Liver (tissue), 9 donors: ENCODE measurements around the gene PRKAR1B. TPM values are rescaled to one million over a fixed set of nuclear protein-coding genes. Genes with fewer than 3 reads are reported as not detected.

Experiments
- DNase-seq: peaks from one replicate; pipeline ENCODE4 v3.0.0-alpha.2; 2017; ENCODE audit warnings: low spot score
- H3K27ac ChIP-seq, 2 donors: one replicate each; pipeline ENCODE4 v1.7.0; 2013; ENCODE audit warnings: inconsistent platforms in 2 of 2, low read length in 2 of 2, control low read depth in 1 of 2, low read depth in 1 of 2, mild to moderate bottlenecking in 1 of 2
- H3K27me3 ChIP-seq, 4 donors: one replicate each; pipeline versions ENCODE4 v1.6.1 to v1.7.0; 2013; ENCODE audit warnings: low read length in 3 of 4, inconsistent platforms in 1 of 4, mild to moderate bottlenecking in 1 of 4, moderate library complexity in 1 of 4; ENCODE audit not compliant: control insufficient read depth in 4 of 4, insufficient read depth in 4 of 4
- H3K36me3 ChIP-seq, 4 donors: one replicate each; pipeline versions ENCODE4 v1.6.1 to v1.7.0; 2013; ENCODE audit warnings: low read length in 3 of 4, mild to moderate bottlenecking in 3 of 4, low read depth in 1 of 4, moderate library complexity in 1 of 4; ENCODE audit not compliant: control insufficient read depth in 4 of 4, insufficient read depth in 3 of 4
- H3K4me1 ChIP-seq, 4 donors: one replicate each; pipeline versions ENCODE4 v1.6.1 to v1.7.0; 2013; ENCODE audit warnings: low read length in 3 of 4, mild to moderate bottlenecking in 3 of 4, moderate library complexity in 1 of 4; ENCODE audit not compliant: control insufficient read depth in 4 of 4, insufficient read depth in 4 of 4
- H3K4me3 ChIP-seq, 3 donors: one replicate each; pipeline versions ENCODE4 v1.6.1 to v1.7.0; 2013; ENCODE audit warnings: low read length in 3 of 3, control low read depth in 1 of 3, low read depth in 1 of 3, mild to moderate bottlenecking in 1 of 3
- H3K9ac ChIP-seq, 2 donors: one replicate each; pipeline ENCODE4 v1.7.0; 2013; ENCODE audit warnings: low read length in 2 of 2, mild to moderate bottlenecking in 2 of 2, moderate library complexity in 2 of 2, control low read depth in 1 of 2, low read depth in 1 of 2
- H3K9me3 ChIP-seq, 4 donors: one replicate each; pipeline versions ENCODE4 v1.6.1 to v1.7.0; 2013; ENCODE audit warnings: low read length in 3 of 4; ENCODE audit not compliant: control insufficient read depth in 4 of 4
- EGR1 ChIP-seq, 2 donors: IDR thresholded peaks; 2 replicates each; pipeline ENCODE4 v1.6.1; 2016 to 2018; ENCODE audit warnings: antibody characterized with exemption in 2 of 2, low read depth in 2 of 2
- FOXA1 ChIP-seq: IDR thresholded peaks from 2 replicates; pipeline ENCODE4 v1.6.1; 2016; ENCODE audit warnings: antibody characterized with exemption
- FOXA2 ChIP-seq: IDR thresholded peaks from 2 replicates; pipeline ENCODE4 v1.6.1; 2016; ENCODE audit warnings: antibody characterized with exemption
- GABPA ChIP-seq, 2 donors: IDR thresholded peaks in 1 of 2; conservative IDR thresholded peaks in 1 of 2; 2 replicates each; pipeline ENCODE4 v1.6.1; 2016; ENCODE audit warnings: antibody characterized with exemption in 2 of 2, mild to moderate bottlenecking in 1 of 2, moderate library complexity in 1 of 2
- HNF4A ChIP-seq, 2 donors: conservative IDR thresholded peaks; 2 replicates each; pipeline ENCODE4 v1.6.1; 2016; ENCODE audit warnings: antibody characterized with exemption in 2 of 2, mild to moderate bottlenecking in 2 of 2
- HNF4G ChIP-seq: IDR thresholded peaks from 2 replicates; pipeline ENCODE4 v1.6.1; 2016; ENCODE audit warnings: antibody characterized with exemption
- JUND ChIP-seq, 2 donors: IDR thresholded peaks; 2 replicates each; pipeline ENCODE4 v1.6.1; 2016; ENCODE audit warnings: antibody characterized with exemption in 2 of 2
- NR2F2 ChIP-seq: IDR thresholded peaks from 2 replicates; pipeline ENCODE4 v1.6.1; 2016; ENCODE audit warnings: antibody characterized with exemption
- RAD21 ChIP-seq, 2 donors: IDR thresholded peaks; 2 replicates each; pipeline ENCODE4 v1.6.1; 2016; ENCODE audit warnings: antibody characterized with exemption in 2 of 2, mild to moderate bottlenecking in 2 of 2
- RXRA ChIP-seq, 2 donors: IDR thresholded peaks; 2 replicates each; pipeline ENCODE4 v1.6.1; 2017 to 2018; ENCODE audit warnings: antibody characterized with exemption in 2 of 2, mild to moderate bottlenecking in 1 of 2
- SP1 ChIP-seq: IDR thresholded peaks from 2 replicates; pipeline ENCODE4 v1.6.1; 2018; ENCODE audit warnings: antibody characterized with exemption, mild to moderate bottlenecking
- TAF1 ChIP-seq: conservative IDR thresholded peaks from 2 replicates; pipeline ENCODE4 v1.6.1; 2016; ENCODE audit warnings: antibody characterized with exemption, mild to moderate bottlenecking
- YY1 ChIP-seq: IDR thresholded peaks from 2 replicates; pipeline ENCODE4 v1.6.1; 2016; ENCODE audit warnings: antibody characterized with exemption, mild to moderate bottlenecking
- WGBS: extraction: QIAGEN DNeasy Blood & Tissue Kit; methylation state at CpG from one replicate; pipeline ENCODE4 v1.1.7; 2013; 5-methylcytosine and 5-hydroxymethylcytosine counted together
- polyA plus RNA-seq, 2 donors: library from polyadenylated mRNA; stranded (reverse) in 1 of 2; unstranded in 1 of 2; fragments of 200-250 nt in 1 of 2; fragments of >200 nt in 1 of 2; fragmentation: Nextera tagmentation in 1 of 2; extraction: Ambion mirVana in 1 of 2; gene quantifications; one replicate each; pipeline versions ENCODE4 v1.2.1 to v1.2.3, GENCODE V29; 2013 to 2015
- total RNA-seq, 2 donors: library from RNA; depleted of rRNA; stranded (reverse); fragments of >200 nt; gene quantifications; one replicate each; pipeline ENCODE4 v1.2.3, GENCODE V29; 2014
- TF ChIP-seq, protein P1 (sequence below): IDR thresholded peaks from 2 replicates; pipeline ENCODE4 v1.6.1; 2016; ENCODE audit warnings: antibody characterized with exemption, mild to moderate bottlenecking
- TF ChIP-seq, protein P2 (sequence below): IDR thresholded peaks from 2 replicates; pipeline ENCODE4 v1.6.1; 2016; ENCODE audit warnings: antibody characterized with exemption
- TF ChIP-seq, protein P3 (sequence below): IDR thresholded peaks from 2 replicates; pipeline ENCODE4 v1.6.1; 2016; ENCODE audit warnings: antibody characterized with exemption
- TF ChIP-seq, protein P4 (sequence below): IDR thresholded peaks from 2 replicates; pipeline ENCODE4 v1.6.1; 2016; ENCODE audit warnings: antibody characterized with exemption
- TF ChIP-seq, protein P5 (sequence below): fragments of 150-350 bp; IDR thresholded peaks from 2 replicates; pipeline ENCODE4 v1.5.1; 2017; ENCODE audit warnings: improper control_type of control experiment, low read depth, low read length; ENCODE audit not compliant: missing input control
- donor health status: healthy.
- donor health status: healthy.
- donor health status: healthy.
- donor health status: healthy.
- donor health status: healthy.

The PRKAR1B gene
- total and polyA plus RNA-seq, 4 donors: 11.1 to 14.4 (median 12.4) TPM

DNA sequence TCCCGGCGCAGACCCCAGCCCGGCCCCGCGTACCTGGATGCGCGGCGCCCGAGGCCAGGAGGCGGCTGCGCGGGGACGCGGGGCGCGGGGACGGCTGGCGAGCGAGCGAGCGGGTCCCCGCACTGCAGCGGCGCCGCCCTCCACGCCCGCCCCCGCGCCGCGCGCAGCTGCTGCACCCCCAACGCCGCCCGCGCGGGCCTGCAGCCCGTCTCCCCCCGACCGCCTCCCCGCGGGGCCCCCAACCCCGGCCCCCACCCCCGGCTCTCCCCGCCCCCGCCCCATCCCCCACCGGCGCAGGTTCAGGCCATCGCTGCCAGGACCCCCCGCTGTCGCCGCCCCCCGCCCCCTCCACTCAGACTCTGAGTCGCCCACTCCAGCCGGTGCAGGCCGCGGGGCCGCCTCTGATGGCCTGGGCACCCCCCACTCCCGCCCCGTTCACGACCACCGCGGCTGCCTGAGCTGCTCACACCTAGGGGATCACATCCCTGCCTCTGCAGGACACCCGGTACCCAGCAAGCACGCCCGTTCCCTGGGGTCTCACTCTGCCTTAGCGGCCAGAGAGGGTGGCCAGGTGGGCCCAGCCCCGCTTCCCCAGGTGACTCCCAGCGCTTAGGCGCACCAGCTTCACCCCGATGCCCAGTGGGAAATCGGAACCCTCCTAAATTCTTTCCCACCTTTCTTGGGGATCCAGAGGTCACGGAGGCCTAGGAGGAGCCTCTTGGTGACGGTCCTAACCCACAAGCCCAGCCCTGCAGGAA, 14.5 kb downstream of the PRKAR1B start:
- Histone ChIP-seq H3K9ac (no peak overlapping the region), H3K4me1 (peaks cover 0 to 4% (median 0%) of the 10 kb centered on the region in 4 donors), H3K27ac (no peak overlapping the region), H3K27me3 (no peaks in the 10 kb centered on the region), H3K36me3 (no peaks in the 10 kb centered on the region), H3K4me3 (peak overlapping the region in 1 of 3 donors; percentile 54), H3K9me3 (no peaks in the 10 kb centered on the region)
- TF ChIP-seq, protein P1, sequence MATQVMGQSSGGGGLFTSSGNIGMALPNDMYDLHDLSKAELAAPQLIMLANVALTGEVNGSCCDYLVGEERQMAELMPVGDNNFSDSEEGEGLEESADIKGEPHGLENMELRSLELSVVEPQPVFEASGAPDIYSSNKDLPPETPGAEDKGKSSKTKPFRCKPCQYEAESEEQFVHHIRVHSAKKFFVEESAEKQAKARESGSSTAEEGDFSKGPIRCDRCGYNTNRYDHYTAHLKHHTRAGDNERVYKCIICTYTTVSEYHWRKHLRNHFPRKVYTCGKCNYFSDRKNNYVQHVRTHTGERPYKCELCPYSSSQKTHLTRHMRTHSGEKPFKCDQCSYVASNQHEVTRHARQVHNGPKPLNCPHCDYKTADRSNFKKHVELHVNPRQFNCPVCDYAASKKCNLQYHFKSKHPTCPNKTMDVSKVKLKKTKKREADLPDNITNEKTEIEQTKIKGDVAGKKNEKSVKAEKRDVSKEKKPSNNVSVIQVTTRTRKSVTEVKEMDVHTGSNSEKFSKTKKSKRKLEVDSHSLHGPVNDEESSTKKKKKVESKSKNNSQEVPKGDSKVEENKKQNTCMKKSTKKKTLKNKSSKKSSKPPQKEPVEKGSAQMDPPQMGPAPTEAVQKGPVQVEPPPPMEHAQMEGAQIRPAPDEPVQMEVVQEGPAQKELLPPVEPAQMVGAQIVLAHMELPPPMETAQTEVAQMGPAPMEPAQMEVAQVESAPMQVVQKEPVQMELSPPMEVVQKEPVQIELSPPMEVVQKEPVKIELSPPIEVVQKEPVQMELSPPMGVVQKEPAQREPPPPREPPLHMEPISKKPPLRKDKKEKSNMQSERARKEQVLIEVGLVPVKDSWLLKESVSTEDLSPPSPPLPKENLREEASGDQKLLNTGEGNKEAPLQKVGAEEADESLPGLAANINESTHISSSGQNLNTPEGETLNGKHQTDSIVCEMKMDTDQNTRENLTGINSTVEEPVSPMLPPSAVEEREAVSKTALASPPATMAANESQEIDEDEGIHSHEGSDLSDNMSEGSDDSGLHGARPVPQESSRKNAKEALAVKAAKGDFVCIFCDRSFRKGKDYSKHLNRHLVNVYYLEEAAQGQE: no peak
- TF ChIP-seq, protein P2, sequence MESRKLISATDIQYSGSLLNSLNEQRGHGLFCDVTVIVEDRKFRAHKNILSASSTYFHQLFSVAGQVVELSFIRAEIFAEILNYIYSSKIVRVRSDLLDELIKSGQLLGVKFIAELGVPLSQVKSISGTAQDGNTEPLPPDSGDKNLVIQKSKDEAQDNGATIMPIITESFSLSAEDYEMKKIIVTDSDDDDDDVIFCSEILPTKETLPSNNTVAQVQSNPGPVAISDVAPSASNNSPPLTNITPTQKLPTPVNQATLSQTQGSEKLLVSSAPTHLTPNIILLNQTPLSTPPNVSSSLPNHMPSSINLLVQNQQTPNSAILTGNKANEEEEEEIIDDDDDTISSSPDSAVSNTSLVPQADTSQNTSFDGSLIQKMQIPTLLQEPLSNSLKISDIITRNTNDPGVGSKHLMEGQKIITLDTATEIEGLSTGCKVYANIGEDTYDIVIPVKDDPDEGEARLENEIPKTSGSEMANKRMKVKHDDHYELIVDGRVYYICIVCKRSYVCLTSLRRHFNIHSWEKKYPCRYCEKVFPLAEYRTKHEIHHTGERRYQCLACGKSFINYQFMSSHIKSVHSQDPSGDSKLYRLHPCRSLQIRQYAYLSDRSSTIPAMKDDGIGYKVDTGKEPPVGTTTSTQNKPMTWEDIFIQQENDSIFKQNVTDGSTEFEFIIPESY: no peak
- TF ChIP-seq NR2F2: no peak
- TF ChIP-seq RAD21 (IDR thresholded peaks at IDR 0.05): no peak
- no peak for TF ChIP-seq HNF4G
- no peak for TF ChIP-seq YY1
- no peak for TF ChIP-seq FOXA1
- TF ChIP-seq, protein P3, sequence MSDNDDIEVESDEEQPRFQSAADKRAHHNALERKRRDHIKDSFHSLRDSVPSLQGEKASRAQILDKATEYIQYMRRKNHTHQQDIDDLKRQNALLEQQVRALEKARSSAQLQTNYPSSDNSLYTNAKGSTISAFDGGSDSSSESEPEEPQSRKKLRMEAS: no peak
- TF ChIP-seq TAF1: no peak
- TF ChIP-seq, protein P4, sequence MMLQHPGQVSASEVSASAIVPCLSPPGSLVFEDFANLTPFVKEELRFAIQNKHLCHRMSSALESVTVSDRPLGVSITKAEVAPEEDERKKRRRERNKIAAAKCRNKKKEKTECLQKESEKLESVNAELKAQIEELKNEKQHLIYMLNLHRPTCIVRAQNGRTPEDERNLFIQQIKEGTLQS: no peak
- TF ChIP-seq GABPA (IDR thresholded peaks at IDR 0.05 in 1 of 2, conservative IDR thresholded peaks at IDR 0.05 in 1 of 2): no peak
- no peak for TF ChIP-seq JUND (IDR thresholded peaks at IDR 0.05)
- TF ChIP-seq SP1: no peak
- TF ChIP-seq HNF4A (conservative IDR thresholded peaks at IDR 0.05): no peak
- TF ChIP-seq, protein P5, sequence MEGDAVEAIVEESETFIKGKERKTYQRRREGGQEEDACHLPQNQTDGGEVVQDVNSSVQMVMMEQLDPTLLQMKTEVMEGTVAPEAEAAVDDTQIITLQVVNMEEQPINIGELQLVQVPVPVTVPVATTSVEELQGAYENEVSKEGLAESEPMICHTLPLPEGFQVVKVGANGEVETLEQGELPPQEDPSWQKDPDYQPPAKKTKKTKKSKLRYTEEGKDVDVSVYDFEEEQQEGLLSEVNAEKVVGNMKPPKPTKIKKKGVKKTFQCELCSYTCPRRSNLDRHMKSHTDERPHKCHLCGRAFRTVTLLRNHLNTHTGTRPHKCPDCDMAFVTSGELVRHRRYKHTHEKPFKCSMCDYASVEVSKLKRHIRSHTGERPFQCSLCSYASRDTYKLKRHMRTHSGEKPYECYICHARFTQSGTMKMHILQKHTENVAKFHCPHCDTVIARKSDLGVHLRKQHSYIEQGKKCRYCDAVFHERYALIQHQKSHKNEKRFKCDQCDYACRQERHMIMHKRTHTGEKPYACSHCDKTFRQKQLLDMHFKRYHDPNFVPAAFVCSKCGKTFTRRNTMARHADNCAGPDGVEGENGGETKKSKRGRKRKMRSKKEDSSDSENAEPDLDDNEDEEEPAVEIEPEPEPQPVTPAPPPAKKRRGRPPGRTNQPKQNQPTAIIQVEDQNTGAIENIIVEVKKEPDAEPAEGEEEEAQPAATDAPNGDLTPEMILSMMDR: no peak
- no peak for TF ChIP-seq FOXA2
- TF ChIP-seq RXRA (IDR thresholded peaks at IDR 0.05): no peak
- no peak for TF ChIP-seq EGR1 (IDR thresholded peaks at IDR 0.05; ENCODE audit: low read depth in 2 of 2)
- 17% methylated on average over 74 of the region's 74 CpGs for WGBS
- DNase-seq: no peak
